GM21786 (cell line): ENCODE data around the gene KCNJ11.

ENCODE experiments used
- ATAC-seq: cut with Tn5 transposase; IDR thresholded peaks from one replicate; pipeline ENCODE4 v1.9.1; 2021; ENCODE audit not compliant: unreplicated experiment

The KCNJ11 gene

DNA sequence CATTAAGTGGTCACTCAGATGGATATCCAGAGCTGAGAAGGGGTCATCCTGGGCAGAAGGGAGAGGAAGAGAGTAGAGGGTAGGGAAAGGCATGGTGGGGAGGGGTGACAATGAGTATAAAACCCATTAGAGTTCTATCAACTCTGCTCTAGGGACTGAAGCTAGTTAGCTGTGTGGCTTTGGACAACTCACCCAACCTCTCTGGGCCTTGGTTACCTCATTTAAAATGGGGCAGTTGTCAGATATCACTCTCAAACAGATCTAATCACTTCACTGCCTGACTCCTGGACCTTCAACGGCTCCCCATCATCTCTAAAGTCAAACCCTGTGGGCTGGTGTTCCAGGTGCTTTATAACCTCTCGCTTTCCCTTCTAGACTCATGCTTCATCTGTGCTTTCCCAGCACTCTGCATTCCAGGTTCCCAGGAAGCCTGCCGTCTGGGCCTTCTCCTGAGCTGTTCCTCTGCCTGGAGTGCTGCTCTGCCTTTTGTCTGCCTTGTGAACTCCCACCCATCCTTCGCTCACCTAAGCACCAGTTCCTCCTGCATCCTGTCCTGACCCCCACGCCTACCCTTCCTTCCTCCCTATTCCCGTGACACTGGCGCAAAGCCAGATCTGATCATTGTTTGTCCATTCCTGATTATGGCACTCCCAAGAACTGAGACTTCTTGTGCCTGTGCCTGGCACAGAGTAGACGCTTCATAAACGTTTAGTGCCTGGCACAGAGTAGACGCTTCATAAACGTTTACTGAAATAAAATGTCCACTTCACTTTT, 22.3 kb upstream of the KCNJ11 start:
- ATAC-seq, result no peak

GRCh38 chr11:17408641-17409040, 20.2 kb upstream of the KCNJ11 start:
- no peak for ATAC-seq

GRCh38 chr11:17408026-17408425, 19.6 kb upstream of the KCNJ11 start:
- ATAC-seq, result no peak

- ATAC-seq, result no peak
Measured at GRCh38 chr11:17407575-17407974, 19.1 kb upstream of the KCNJ11 start.

- no peak for ATAC-seq
Measured at GRCh38 chr11:17406818-17407149, 18.3 kb upstream of the KCNJ11 start.

DNA sequence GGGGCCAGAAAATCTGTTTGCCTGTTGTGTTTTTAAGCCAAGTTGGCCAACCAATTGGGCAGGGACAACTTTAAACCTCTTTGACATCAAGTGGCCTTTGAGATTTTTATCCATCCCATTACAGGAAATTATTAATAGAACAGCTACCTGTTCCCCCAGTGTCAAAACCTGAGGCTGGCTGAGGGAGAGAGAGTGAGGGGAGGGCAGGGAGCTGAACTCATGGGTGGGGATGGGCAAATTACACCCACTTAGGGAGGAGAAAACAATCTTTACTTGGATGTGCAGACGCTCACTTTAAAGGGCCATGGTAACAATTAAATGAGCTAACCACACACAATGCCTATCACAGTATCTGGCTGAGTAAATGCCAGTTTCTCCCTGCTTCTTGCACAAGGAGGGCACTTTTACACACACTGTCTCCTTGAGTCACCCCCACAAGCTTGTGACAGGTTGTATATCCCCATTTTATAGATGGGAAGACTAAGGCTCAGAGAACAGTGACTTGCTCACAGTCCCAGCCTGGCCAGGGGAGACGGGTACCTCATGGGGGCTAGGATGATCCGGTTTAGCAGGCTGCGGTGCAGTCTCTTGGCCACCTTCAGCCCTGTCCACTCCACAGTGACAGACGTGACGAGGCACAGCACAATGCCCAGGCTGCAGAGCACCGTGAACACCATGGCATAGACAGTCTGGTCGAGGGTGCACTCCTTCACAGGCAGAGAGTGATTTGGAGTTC, 17.8 kb upstream of the KCNJ11 start:
- no peak for ATAC-seq

- ATAC-seq, result peak; percentile 66
Measured at GRCh38 chr11:17405232-17406005, 17.0 kb upstream of the KCNJ11 start.

DNA sequence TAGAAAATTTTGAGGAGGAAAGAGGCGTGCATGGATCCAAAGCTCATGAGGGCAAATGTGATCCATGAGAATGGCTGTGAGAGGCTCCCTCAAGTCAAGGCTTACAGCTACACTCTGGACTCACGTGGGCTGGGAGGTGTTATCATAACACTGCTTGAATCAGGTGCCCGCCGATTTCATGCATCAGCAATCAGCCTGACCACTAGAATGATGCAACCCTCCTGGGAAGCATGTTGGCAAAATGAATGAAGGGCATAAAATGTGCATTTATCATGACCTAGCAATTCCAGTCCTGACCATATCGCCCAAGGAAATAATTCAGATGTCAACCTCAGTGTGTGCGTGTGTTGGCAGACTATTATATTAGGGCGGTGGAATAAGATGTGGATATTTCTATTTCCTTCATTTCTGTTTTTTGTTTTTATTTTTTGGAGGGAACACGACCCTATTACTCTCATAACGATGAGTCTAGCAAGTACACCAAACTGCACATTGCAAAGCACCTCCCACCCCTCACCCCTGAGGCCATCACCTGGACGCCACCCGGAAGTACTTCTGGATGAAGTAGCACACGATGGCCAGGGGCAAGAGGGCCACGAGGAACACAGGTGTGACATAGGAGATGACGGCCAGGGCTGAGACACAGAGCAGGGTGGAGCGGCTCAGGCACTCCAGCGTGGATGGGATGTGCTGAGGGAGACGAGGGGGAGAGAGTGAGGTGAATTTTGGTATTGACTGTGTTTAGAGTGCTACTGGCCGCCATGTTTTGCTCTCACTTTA, 15.7 kb upstream of the KCNJ11 start:
- no peak for ATAC-seq

DNA sequence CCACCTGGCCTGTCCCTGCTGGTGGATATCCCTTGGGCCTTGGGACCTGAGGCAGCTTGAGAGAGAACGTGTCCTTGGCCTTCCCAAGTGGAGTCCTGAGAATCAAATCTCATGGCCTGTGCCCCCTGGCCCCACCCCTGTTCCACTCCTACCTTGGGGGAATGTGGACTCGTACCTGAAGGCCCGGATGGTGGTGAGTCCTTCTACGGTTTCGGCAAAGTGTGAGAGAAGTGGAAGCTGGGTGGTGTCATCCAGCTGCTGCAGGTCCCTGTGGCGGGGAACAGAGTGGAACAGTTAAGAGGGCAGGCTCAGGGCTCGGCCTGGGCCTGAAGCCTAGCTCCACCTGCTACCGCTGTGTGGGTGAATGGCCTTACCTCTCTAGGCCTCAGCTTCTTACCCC, 14.0 kb upstream of the KCNJ11 start:
- ATAC-seq, result no peak

- ATAC-seq, result no peak
Measured at GRCh38 chr11:17401841-17402240, 13.4 kb upstream of the KCNJ11 start.

DNA sequence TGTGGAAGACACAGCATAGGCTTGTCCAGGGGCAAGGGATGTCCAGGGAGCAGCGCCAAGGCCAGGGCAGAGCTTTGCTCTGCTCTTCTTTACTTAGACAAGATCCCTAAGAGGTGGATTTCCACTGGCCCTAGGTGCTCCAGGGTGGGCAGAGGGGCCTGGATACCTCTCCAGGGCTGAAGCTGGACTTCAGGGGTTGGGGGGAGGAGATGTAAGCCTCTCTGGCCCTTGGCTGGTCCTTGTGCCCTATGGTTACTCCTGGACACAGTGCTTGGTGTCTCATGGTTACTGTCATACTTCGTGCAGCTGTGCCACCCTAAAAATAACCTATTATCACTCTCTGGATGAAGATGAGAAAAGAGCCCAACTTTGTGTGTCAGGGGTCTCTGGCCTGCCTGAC, 12.9 kb upstream of the KCNJ11 start:
- ATAC-seq, result no peak

DNA sequence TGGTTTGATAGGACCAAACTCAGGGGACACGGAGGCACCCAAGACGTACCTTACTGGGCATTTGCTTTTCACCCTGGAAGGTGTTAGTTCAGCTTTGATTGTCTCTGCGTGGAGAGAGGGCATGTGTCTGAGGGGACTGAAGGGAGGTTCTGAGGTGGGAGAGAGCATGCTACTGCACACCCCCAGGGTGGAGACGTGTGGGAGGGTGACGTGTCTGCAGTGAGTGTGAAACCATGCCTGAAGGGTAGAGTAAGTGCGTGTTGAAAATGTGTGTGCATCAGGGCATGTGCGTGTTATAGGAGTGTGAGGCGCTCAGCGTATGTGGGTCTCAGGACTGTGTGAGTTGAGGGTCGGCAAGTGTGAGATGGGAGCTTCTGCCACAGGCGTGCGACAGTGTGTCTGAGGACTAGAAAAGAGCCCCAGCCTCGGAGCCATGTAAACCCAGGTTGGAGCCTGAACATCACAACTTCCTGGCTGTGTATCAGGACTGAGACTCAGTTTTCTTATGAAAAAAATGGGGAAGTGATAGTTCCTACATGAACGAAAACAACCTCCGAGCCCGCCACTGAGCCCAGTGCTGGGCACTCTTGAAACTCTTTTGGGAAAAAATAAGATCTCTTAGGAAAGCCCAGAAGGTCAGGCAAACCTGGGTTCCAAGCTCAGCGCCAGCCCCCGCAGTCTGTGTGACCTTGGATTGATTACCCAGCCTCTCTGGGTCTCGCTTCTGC, 11.8 kb upstream of the KCNJ11 start:
- peak; percentile 60 for ATAC-seq

- no peak for ATAC-seq
Measured at GRCh38 chr11:17399236-17399635, 10.8 kb upstream of the KCNJ11 start.

GRCh38 chr11:17397311-17398002, 9.0 kb upstream of the KCNJ11 start:
- no peak for ATAC-seq

DNA sequence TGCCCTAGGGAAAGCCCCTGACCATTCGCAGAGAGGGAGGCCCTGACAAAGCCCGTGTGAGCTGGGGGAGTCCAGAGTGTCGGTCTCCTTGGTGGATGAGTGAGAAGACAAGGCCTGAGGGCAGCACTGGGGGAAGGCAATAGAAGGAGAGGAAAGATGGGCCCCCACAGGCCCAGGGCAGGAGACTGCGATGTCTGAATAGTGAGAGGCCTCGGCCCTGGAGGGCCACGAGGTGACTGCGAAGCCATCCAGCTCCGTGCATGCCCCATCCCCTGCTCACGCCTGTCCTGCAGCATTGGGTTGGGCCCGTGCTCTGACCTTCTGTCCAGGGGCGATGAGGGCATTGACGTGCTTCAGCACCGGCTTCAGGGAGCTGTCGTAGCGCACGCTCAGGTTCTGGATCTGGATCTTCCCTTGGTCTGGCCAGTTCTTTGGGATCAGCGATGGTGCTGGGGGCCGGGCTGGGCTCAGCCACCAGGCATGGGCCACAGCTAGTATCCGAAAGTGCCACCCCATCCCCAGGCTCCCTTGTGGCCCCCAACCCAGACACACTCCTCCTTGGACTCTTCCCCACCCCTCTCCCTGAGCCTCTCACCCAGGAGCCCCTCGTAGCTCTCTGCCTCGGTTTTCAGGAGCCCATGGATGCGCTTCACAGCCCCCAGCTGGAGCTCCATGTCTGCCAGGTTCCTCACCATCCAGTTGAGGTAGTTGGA, 8.3 kb upstream of the KCNJ11 start:
- no peak for ATAC-seq

GRCh38 chr11:17395978-17396377, 7.5 kb upstream of the KCNJ11 start:
- ATAC-seq, result no peak

GRCh38 chr11:17395554-17395961, 7.1 kb upstream of the KCNJ11 start:
- ATAC-seq, result no peak

DNA sequence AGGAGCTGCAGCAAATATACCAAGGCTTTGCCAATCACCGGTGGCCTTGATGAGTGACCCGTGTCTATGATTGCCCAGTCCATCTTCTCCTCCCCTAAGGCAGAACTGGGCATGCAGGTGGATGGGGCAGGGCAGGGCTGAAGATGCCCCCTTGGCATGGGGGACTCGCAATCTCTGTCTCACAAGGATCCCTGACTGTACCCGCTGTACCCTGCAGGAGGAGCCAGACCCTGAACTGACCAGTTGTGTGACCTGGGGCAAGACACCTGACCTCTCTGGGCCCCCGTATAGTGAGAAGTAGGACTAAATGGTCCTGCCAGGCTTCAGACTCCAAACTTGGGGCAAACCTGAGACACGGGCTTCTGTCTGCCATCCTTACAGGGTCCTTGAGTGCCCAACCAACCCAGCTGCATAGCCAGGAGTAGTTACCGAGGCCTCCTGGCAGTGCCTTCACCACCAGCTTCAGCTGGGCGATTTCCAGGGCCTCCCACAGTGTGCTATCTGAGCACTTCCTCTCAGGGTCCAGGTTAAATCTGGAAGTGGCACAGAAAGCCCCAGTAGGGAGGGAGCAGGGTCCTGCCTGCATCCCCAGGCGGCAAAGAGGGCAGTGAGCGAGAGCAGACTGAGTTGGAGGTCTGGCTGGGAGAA, 6.4 kb upstream of the KCNJ11 start:
- no peak for ATAC-seq

DNA sequence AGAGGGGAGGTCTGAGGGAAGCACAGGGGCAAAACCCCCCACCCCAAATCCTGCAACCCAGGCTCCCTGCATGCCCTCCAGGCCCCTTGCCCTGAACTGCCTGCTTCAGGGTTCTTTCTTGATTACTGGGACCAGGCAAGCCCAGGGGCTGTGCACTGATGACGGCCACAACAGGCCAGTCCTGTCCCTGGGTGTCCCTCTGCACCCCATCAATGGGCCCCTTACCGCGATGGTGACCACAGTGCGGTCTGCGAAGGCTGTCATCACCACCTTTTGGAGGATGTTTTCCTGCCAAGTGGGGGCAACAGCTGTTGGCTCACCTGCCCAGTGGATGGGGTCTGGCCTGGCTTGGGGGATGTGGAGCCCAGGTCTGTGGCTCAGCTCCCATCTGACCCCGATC, 5.0 kb upstream of the KCNJ11 start:
- ATAC-seq, result no peak
